ENCODE data around the gene ZNF157.

ZNF157 gene

DNA sequence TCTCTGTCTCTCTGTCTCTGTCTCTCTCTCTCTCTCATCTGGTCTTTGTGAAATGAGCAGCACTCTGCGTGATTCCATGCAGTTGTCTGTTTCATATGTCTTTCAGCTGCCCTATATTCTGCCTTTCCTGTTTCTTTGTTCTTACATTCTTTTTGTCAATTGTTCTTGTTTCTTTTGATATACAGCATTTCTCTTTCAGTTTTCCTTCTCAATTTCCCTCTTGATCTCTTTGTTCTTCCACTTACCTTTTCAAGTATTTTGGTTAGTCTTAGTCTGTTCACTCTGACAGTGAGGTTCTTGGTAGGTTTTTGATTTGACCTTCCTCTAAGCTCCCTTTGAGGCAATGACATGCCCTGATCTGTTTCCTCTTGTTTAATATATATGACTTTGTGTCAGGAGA lies 20.4 kb downstream of the ZNF157 start:
- no peak overlapping the region for H3K4me3 ChIP-seq (ENCODE audit: low read depth, low read length)
- TF ChIP-seq, protein P1, sequence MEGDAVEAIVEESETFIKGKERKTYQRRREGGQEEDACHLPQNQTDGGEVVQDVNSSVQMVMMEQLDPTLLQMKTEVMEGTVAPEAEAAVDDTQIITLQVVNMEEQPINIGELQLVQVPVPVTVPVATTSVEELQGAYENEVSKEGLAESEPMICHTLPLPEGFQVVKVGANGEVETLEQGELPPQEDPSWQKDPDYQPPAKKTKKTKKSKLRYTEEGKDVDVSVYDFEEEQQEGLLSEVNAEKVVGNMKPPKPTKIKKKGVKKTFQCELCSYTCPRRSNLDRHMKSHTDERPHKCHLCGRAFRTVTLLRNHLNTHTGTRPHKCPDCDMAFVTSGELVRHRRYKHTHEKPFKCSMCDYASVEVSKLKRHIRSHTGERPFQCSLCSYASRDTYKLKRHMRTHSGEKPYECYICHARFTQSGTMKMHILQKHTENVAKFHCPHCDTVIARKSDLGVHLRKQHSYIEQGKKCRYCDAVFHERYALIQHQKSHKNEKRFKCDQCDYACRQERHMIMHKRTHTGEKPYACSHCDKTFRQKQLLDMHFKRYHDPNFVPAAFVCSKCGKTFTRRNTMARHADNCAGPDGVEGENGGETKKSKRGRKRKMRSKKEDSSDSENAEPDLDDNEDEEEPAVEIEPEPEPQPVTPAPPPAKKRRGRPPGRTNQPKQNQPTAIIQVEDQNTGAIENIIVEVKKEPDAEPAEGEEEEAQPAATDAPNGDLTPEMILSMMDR (IDR thresholded peaks at IDR 0.05; ENCODE audit: low read depth, low read length), result no peak

DNA sequence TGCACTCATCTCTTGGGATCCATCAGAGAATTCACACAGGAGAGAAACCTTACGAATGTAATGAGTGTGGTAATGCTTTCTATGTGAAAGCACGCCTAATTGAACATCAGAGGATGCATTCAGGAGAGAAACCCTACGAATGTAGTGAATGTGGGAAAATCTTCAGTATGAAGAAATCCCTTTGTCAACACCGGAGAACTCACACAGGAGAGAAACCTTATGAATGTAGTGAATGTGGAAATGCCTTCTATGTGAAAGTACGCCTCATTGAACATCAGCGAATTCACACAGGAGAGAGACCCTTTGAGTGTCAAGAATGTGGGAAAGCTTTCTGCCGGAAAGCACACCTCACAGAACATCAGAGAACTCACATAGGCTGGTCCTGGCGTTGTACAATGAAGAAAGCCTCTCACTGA lies 42.8 kb downstream of the ZNF157 start:
- no peak overlapping the region for H3K4me3 ChIP-seq (ENCODE audit: low read depth, low read length)
- TF ChIP-seq, protein P1 (IDR thresholded peaks at IDR 0.05; ENCODE audit: low read depth, low read length), result no peak

DNA sequence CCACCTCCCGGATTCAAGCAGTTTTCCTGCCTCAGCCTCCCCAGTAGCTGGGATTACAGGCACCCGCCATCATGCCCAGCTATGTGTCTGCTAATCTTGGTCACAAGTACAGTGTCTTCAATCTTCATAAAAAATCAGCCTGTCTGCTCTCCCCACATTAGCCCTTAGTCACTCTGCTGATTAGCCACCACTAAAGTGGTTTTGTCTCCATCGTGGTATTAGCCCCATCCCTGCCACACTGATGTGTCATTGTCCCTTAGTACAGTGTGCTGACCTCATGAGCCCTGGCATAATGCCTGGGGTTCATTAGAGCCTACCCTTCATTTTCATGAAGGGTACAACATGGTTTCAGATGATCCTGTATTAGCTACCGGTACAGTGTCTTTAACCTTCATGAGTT lies 49.9 kb downstream of the ZNF157 start:
- TF ChIP-seq, protein P1 (IDR thresholded peaks at IDR 0.05; ENCODE audit: low read depth, low read length), result no peak
- no peak overlapping the region for H3K4me3 ChIP-seq (ENCODE audit: low read depth, low read length)

DNA sequence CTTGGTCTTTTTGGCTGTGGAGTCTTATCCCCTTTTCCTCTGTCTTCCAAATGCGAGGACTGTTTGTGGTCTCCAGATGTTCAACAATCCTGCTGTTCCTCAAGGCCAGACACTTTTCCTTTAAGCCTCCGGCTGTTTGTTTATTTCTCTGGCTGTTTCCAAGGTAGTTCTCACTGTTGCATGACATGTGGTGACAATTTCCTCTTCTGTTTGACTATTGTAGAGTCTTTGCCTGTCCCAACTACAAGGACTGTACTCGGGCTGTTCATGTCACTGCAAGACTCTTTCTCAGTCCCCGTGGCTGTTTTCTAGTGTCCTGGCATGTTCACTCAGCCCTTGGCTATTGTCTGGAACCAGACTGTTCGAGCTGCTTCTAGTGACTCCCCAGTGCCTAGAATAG lies 50.6 kb downstream of the ZNF157 start:
- TF ChIP-seq, protein P1 (IDR thresholded peaks at IDR 0.05; ENCODE audit: low read depth, low read length), result no peak

DNA sequence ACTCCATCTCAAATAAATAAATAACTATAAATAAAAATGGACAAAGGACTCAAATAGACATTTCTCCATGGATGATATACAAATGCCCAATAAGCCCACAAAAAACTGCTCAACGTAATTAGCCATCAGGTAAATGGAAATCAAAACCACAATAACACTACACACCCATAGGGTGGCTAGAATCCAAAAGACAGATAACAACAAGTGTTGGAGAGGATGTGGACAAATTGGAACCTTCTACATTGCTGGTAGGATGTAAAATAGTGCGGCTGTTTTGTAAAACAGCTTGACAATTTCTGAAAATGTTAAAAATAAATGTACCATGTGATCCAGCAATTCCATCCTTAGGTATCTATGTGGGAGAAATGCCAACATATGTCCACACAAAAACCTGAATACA lies 52.1 kb downstream of the ZNF157 start:
- H3K4me3 ChIP-seq (ENCODE audit: low read depth, low read length), result no peak overlapping the region
- TF ChIP-seq, protein P1 (IDR thresholded peaks at IDR 0.05; ENCODE audit: low read depth, low read length), result no peak

More for the DNA sequence above, 50.6 kb downstream of the ZNF157 start:
- no peak overlapping the region for H3K4me3 ChIP-seq (ENCODE audit: low read depth, low read length)

DNA sequence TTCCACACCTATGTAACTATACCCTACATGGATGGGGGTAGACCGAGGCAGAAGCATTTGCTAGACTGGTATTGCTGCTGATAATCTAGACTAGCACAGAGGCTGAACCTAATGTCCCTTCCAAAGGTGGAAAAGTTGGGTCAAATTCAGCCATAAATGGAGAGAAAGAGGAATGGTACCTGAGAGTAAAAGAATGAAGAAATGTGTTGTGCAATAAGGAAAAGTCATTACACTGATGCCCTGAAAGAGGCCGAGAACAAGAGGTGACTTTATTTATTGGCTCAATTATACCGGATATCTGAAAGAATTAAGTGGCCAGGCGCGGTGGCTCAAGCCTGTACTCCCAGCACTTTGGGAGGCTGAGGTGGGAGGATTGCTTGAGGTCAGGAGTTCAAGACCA lies 60.5 kb downstream of the ZNF157 start:
- TF ChIP-seq, protein P1 (IDR thresholded peaks at IDR 0.05; ENCODE audit: low read depth, low read length), result no peak
- no peak overlapping the region for H3K4me3 ChIP-seq (ENCODE audit: low read depth, low read length)

DNA sequence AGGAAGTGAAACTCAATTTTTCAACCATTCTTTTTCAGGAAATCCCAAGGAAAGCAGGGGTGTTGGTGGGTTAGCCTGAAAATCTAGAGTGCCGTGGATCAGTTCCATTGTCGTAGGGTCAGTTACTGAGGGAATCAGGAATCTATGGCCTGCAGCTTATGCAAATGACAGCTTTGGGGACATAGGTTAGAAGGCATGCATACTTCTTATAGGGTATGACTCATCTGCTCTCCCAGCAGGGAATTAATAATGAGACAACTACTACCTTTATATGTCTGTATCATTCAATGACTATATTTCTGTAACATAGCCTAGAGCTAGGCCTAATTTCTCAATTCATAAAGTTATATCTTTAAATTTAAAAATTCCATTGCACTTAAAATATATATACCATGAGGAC lies 76.1 kb downstream of the ZNF157 start:
- TF ChIP-seq, protein P1 (IDR thresholded peaks at IDR 0.05; ENCODE audit: low read depth, low read length), result no peak
- no peak overlapping the region for H3K4me3 ChIP-seq (ENCODE audit: low read depth, low read length)

Measured in WI38 (cell line).